Measurements from ENCODE around the gene ELMO1. TPM values are rescaled to one million over a fixed set of nuclear protein-coding genes. Genes with fewer than 3 reads are reported as not detected.

Gene ELMO1
- total and polyA plus RNA-seq, 10 of the 15 experiments (the other 5 are each of a cell fraction or from before 2014, with no cell fraction given) = 22.6 to 85.9 (median 56.6) TPM

GRCh38 chr7:37197108-37197507 is 251.6 kb downstream of the ELMO1 start (continued):
- no peak for TF ChIP-seq PRDM15 (CRISPR knock-in tag; IDR thresholded peaks at IDR 0.05)
- TF ChIP-seq YBX1 (IDR thresholded peaks at IDR 0.05) = no peak
- no peak for TF ChIP-seq MYC (IDR thresholded peaks at IDR 0.05; ENCODE audit: insufficient read depth, insufficient read length, insufficient replicate concordance, low read length, severe bottlenecking)
- no peak for TF ChIP-seq EP300 (IDR thresholded peaks at IDR 0.05; ENCODE audit: borderline replicate concordance in 1 of 2, control insufficient read depth in 1 of 2, low read depth in 2 of 2, low read length in 2 of 2)

GRCh38 chr7:37196676-37197075 is 252.0 kb downstream of the ELMO1 start:
- intact Hi-C loops (cut with micrococcal nuclease; ENCODE audit: unreplicated experiment) (loop anchor here (5.0 kb wide), 2 partner anchors 209 to 724 kb away; no protein-coding TSS in a partner anchor), in situ Hi-C loops (cut with MboI) (loop anchor here (10.0 kb wide), 1 partner anchor 522 kb away; no protein-coding TSS in a partner anchor)
- H3K36me3 ChIP-seq (ENCODE audit: control insufficient read depth in 2 of 2, insufficient read depth in 2 of 2, low read length in 1 of 2) = peaks cover 0 to 9% of the 10 kb centered on the region in 2 experiments; a peak in 2 of 4 replicates
- no peak overlapping the region for H2AFZ ChIP-seq (ENCODE audit: control insufficient read depth, low read depth, low read length)
- H3K27ac ChIP-seq (ENCODE audit: control insufficient read depth, insufficient read depth) = no peak overlapping the region
- H3K79me2 ChIP-seq (ENCODE audit: control insufficient read depth, insufficient read depth, low read length) = no peaks in the 10 kb centered on the region
- DNase-seq (ENCODE audit: low read depth, low spot score) (no peak), FAIRE-seq (no peak), ATAC-seq (no peak)
- 96% methylated on average over 2 of the region's 2 CpGs for WGBS (ENCODE audit: insufficient coverage, insufficient replicate concordance, low lambda C conversion rate, missing lambda C conversion rate)
- no peaks in the 10 kb centered on the region for H4K20me1 ChIP-seq (ENCODE audit: control insufficient read depth, insufficient read depth)
- BruUV-seq (replicated peaks) = no TSS peak
- no peaks in the 10 kb centered on the region for H3K9me3 ChIP-seq (replicated peaks; ENCODE audit: control insufficient read depth, insufficient read depth, low read length)
- SMC1A ChIA-PET (ENCODE audit: uncharacterized antibody, unreplicated experiment) = interaction anchor here (0.7 to 1.1 kb wide), 4 partner anchors 230 to 640 kb away, joined by 3 read pairs; no protein-coding TSS in a partner anchor
- POLR2A ChIA-PET = no interaction called here
- no peak overlapping the region for H3K4me3 ChIP-seq
- H3K4me2 ChIP-seq (ENCODE audit: control insufficient read depth, insufficient read depth) = no peak overlapping the region
- RAD21 ChIA-PET (ENCODE audit: unreplicated experiment) = interaction anchor here (0.8 to 1.1 kb wide), 2 partner anchors 15 to 213 kb away, joined by 4 to 7 read pairs; no protein-coding TSS in a partner anchor
- H3K4me1 ChIP-seq (ENCODE audit: control insufficient read depth, insufficient read depth, low read length) = 0 out of 2 replicates have a peak, but pooled peaks cover 3% of the 10 kb centered on the region
- H3K9ac ChIP-seq (ENCODE audit: control insufficient read depth, insufficient read depth, low read length) = no peak overlapping the region
- no peaks in the 10 kb centered on the region for H3K27me3 ChIP-seq (replicated peaks in 1 of 2; ENCODE audit: control insufficient read depth in 2 of 2, insufficient read depth in 2 of 2, low read length in 1 of 2)
- CTCF ChIA-PET = interaction anchor here (0.6 to 5.3 kb wide), 9 partner anchors 12 to 770 kb away, joined by 3 to 39 read pairs (median 5); no protein-coding TSS in a partner anchor
- TF ChIP-seq RELA (IDR thresholded peaks at IDR 0.05; ENCODE audit: borderline replicate concordance, partially characterized antibody) (no peak), RAD21 (IDR thresholded peaks at IDR 0.05; ENCODE audit: insufficient read depth, low read depth, low read length) (no peak), STAT3 (IDR thresholded peaks at IDR 0.05; ENCODE audit: low read depth, low read length) (no peak), SMAD5 (IDR thresholded peaks at IDR 0.05; ENCODE audit: low read depth) (no peak), CUX1 (IDR thresholded peaks at IDR 0.05; ENCODE audit: insufficient replicate concordance, low read depth, low read length) (no peak), ZNF384 (IDR thresholded peaks at IDR 0.05; ENCODE audit: borderline replicate concordance, low read depth, low read length) (no peak), CHD2 (IDR thresholded peaks at IDR 0.05; ENCODE audit: borderline replicate concordance, low read depth, low read length) (no peak), TBL1XR1 (IDR thresholded peaks at IDR 0.05; ENCODE audit: low read depth, low read length) (no peak), RAD51 (IDR thresholded peaks at IDR 0.05) (no peak), DPF2 (IDR thresholded peaks at IDR 0.05) (no peak)

Measured in GM12878 (cell line).